C4-2B (cell line): ENCODE measurements around the gene DGKA.
"Not testable (repeated sequence)": the region's sequence is repeated elsewhere in the genome, so short reads cannot be mapped to it uniquely, and the experiment has no call there.

Source experiments
- H3K27ac ChIP-seq: fragments of 450-650 bp; 2 replicates; pipeline ENCODE4 v1.5.1; 2017
- ZFX ChIP-seq: fragments of 450-650 bp; IDR thresholded peaks from 2 replicates; pipeline ENCODE4 v1.6.1; 2017
- TF ChIP-seq, protein P1 (sequence below): fragments of 450-650 bp; conservative IDR thresholded peaks from 2 replicates; pipeline ENCODE4 v1.5.1; 2017; ENCODE audit warnings: mild to moderate bottlenecking

DGKA gene

DNA sequence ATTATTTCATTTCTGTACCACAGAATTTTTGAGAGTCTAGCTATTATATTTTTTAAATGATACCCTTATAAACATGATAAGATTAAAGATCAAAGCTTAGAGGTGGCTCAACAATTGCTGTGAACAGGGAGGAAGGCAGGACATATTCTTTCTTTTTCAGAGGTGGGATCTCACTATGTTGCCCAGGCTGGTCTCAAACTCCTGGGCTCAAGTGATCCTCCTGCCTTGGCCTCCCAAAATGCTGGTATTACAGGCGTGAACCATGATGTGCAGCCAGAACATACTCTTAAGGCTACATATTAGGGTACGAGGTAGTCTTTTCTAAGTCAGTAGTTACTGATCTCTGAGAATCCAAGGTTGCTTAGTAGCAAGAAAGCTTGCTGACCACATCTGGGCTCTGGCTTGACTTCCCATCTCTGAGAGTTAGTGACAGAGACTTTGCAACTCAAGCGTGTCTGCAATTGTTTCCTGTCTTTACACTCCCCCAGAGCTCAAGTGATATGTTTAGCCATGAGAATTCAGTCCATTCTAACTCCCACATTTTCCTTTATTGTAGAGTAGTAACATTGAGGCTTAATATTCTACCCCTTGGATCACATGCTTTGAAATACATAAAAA is 51.5 kb downstream of the DGKA start:
- TF ChIP-seq, protein P1, sequence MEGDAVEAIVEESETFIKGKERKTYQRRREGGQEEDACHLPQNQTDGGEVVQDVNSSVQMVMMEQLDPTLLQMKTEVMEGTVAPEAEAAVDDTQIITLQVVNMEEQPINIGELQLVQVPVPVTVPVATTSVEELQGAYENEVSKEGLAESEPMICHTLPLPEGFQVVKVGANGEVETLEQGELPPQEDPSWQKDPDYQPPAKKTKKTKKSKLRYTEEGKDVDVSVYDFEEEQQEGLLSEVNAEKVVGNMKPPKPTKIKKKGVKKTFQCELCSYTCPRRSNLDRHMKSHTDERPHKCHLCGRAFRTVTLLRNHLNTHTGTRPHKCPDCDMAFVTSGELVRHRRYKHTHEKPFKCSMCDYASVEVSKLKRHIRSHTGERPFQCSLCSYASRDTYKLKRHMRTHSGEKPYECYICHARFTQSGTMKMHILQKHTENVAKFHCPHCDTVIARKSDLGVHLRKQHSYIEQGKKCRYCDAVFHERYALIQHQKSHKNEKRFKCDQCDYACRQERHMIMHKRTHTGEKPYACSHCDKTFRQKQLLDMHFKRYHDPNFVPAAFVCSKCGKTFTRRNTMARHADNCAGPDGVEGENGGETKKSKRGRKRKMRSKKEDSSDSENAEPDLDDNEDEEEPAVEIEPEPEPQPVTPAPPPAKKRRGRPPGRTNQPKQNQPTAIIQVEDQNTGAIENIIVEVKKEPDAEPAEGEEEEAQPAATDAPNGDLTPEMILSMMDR: no peak
- TF ChIP-seq ZFX: no peak
- H3K27ac ChIP-seq: no peak overlapping the region

DNA sequence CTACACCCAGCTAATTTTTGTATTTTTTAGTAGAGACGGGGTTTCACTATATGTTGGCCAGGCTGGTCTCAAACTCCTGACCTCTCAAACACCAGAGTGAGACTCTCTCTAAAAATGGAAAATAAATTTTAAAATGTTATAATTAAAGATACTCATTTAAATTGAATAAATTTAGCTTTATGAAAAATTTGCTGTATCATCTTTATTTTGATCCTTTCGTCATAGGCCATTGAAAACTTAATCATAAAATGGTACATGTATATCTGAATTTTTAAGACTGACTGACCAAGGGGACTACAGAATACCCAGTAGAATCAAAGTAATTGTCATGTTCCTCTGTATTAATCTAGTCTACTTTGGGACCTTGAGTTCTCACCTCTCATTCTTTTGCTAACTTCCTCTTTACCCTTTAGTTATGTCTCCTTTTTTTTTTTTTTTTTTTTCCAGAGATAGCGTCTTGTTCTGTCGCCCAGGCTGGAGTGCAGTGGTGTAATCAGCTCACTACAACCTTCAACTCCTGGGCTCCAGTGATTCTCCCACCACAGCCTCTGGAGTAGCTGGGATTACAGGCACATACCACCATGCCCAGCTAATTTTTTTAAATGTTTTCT is 52.4 kb downstream of the DGKA start:
- TF ChIP-seq, protein P1: no peak
- no peak for TF ChIP-seq ZFX
- no peak overlapping the region for H3K27ac ChIP-seq

DNA sequence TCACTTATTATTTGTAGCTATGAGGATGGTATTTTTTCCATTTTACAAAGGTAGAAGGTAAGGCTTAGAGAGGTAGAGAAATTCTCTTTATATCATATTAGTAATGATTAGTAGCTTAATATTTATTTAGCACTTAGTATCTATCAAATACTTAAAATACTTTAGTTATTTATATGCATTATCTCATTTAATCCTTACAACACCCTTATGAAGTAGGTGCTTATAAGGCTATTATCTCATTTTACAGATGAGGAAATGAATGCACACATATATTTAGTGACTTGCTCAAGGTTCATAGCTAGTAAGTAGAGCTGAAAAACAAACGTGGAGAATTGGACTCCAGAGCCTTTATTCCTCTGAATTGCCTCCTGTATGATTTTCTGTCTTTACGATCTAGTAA is 53.9 kb downstream of the DGKA start:
- H3K27ac ChIP-seq: no peak overlapping the region
- TF ChIP-seq, protein P1: no peak
- TF ChIP-seq ZFX: no peak

DNA sequence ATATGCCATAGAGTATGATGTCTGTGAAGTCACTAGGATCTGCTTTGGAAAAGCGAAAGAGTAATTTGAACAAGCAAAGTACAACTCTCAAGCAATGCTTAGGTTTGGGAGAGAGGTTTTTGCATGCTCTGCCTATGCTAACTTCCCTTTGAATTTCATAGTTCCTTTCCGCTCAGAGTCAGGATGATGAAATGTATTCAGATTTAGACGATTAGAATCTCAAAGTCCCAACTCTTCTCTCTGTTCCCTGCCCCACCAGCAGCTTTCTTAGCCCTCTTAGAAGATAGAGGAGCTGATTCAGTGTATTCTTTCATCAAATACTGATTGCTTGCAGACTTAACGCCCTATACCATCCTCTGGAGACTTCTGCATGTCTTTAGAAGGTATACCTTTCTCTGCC is 54.4 kb downstream of the DGKA start:
- no peak for TF ChIP-seq ZFX
- TF ChIP-seq, protein P1: no peak
- no peak overlapping the region for H3K27ac ChIP-seq

DNA sequence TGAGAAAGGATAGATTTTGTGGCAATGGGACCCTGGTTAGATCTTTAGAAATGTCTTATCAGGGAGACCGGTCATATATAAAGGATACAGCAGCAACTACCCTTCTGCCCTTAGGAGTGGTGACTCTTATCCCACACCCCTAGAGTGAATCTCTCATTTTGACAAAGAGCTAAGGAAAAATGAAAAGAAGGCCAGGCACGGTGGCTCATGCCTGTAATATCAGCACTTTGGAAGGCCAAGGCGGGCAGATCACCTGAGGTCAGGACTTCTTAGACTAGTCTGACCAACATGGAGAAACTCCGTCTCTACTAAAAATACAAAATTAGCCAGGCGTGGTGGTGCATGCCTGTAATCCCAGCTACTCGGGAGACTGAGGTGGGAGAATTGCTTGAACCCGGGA is 55.0 kb downstream of the DGKA start:
- not testable (repeated sequence) for H3K27ac ChIP-seq

DNA sequence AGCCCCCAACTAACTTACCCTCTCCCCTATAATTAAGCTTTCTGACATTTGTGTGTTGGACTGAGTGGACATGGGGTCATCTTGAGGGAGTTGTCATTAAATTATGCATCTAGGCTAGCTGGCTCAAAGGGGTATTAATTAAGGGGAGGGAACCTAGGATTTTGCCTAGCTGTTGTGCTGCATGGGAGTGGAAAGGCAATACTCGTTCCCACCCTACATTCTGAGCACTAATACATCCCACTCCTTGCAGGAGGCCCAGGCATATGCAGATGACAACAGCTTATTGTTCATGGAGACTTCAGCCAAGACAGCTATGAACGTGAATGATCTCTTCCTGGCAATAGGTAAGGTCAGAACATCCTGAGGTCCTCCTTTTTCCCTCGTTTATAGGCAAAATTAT is 60.1 kb downstream of the DGKA start:
- H3K27ac ChIP-seq: no peak overlapping the region
- TF ChIP-seq ZFX: no peak
- TF ChIP-seq, protein P1: no peak

DNA sequence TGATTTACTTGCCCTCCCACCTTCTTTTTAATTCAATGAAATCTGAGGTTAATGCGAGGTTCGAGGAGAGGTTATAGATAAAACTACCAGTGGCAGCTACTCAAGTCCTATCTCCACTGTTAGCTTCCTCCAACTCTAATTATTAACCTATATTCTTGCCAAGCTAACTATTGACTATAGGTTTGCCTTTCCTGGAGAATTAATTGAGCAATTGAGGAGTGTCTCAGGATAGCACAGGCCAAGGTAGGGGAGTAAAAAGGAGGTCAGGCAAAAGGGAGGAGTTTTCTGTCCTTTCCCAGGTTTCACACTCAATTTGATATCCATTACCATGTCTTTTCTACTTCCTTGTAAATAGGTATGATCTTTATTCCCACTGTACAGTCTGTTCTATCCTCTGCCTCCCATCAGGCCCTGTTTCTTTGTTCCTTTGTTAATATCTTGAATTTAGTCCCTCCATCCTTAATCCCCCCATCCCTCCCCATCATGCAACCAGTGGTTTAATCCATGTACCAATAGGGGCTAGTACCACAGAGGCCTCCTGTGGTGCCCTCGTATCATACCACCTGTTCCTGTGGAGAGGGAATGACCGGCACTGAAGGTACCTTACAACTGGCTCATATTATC is 62.4 kb downstream of the DGKA start:
- no peak overlapping the region for H3K27ac ChIP-seq
- TF ChIP-seq ZFX: no peak
- TF ChIP-seq, protein P1: no peak

DNA sequence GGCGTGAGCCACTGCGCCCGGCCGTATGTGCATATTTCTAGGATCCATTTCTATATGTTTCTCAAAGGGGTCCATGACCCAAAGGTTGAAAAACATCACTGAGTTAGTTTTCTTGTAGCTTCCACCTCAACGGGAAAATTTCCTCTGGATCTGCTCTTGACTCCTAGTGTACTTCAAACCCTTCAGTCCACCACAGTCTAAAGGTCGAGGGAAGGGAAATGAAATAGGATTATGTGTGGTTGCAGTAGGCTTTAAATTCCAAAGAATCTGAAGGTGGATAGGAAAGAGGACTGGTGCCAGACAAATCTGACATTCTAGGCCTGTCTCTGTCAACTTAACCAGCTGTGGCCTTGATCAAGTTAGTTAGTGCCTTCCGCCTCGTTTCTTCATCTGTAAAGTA is 64.4 kb downstream of the DGKA start:
- no peak for TF ChIP-seq ZFX
- TF ChIP-seq, protein P1: no peak
- no peak overlapping the region for H3K27ac ChIP-seq
